Body of pancreas (tissue), 4 donors: ENCODE data around the gene TUBB2B. TPM values are rescaled to one million over a fixed set of nuclear protein-coding genes. Genes with fewer than 3 reads are reported as not detected.
A peak's percentile ranks its signal among the peaks of the same experiment; 100 is the strongest.
"Not testable (repeated sequence)": the region's sequence is repeated elsewhere in the genome, so short reads cannot be mapped to it uniquely, and the experiment has no call there.

Source experiments
- ATAC-seq: fragments of 150-250 bp; one replicate; pipeline ENCODE4 v1.9.1; 2016
- DNase-seq, 4 donors: peaks; one replicate each; pipeline ENCODE4 v3.0.0-alpha.2; 2019
- H3K27ac ChIP-seq, 4 donors: fragments of 200-600 bp; sonication (generic); 1 replicate in 3 of 4; 2 replicates in 1 of 4; pipeline versions ENCODE4 v1.5.1 to v1.6.1; 2016 to 2019; ENCODE audit warnings: mild to moderate bottlenecking in 1 of 4, mixed read lengths in 1 of 4, moderate library complexity in 1 of 4
- H3K27me3 ChIP-seq, 2 donors: fragments of 200-600 bp; sonication (generic); one replicate each; pipeline ENCODE4 v1.6.0; 2016; ENCODE audit warnings: mild to moderate bottlenecking in 1 of 2
- H3K36me3 ChIP-seq, 2 donors: fragments of 200-600 bp; sonication (generic); replicated peaks in 1 of 2; 2 replicates each; pipeline ENCODE4 v1.5.1; 2016; ENCODE audit warnings: low read depth in 2 of 2; ENCODE audit not compliant: insufficient read depth in 1 of 2
- H3K4me1 ChIP-seq: fragments of 200-600 bp; sonication (generic); one replicate; pipeline ENCODE4 v1.6.0; 2016
- H3K4me3 ChIP-seq, 2 donors: fragments of 200-600 bp; sonication (generic); 1 replicate in 1 of 2; 2 replicates in 1 of 2; pipeline ENCODE4 v1.5.1; 2016 to 2019
- H3K9me3 ChIP-seq, 3 donors: fragments of 200-600 bp; sonication (generic); 1 replicate in 2 of 3; 2 replicates in 1 of 3; pipeline ENCODE4 v1.5.1; 2016
- CTCF ChIP-seq, 7 experiments: fragments of 450-650 bp in 4 of 7; fragments of 200-600 bp in 3 of 7; sonication (generic) in 3 of 7; IDR thresholded peaks; one replicate each; pipeline ENCODE4 v1.5.1; 2016 to 2019; ENCODE audit warnings: antibody characterized with exemption in 7 of 7
- POLR2A ChIP-seq, 3 donors: fragments of 450-650 bp; IDR thresholded peaks; one replicate each; pipeline ENCODE4 v1.6.1; 2016; ENCODE audit warnings: antibody characterized with exemption in 3 of 3, mild to moderate bottlenecking in 2 of 3
- WGBS, 2 donors: methylation state at CpG; one replicate each; pipeline ENCODE4 v1.1.5; 2017; 5-methylcytosine and 5-hydroxymethylcytosine counted together
- intact Hi-C: fragments of 100-400 bp; cut with DNase I; formaldehyde crosslinking; loops from one replicate; pipeline ENCODE4 v1.15.1; 2023
- total RNA-seq, 2 donors: library from RNA; depleted of rRNA; stranded (reverse); fragments of >200 nt; gene quantifications; one replicate each; pipeline ENCODE4 v1.1.0, GENCODE V29; 2016

The TUBB2B gene
- total RNA-seq, 2 donors from 2014 or later, result 1.3 to 10.6 TPM

- ATAC-seq, result no peak
- H3K27me3 ChIP-seq, result peaks cover 0 to under 1% of the 10 kb centered on the region in 2 donors
- no peak overlapping the region for H3K27ac ChIP-seq
- H3K9me3 ChIP-seq, result no peaks in the 10 kb centered on the region
- no peaks in the 10 kb centered on the region for H3K36me3 ChIP-seq
- WGBS, 2 donors, result 89 to 96% methylated on average over 2 of the region's 2 CpGs
- H3K4me3 ChIP-seq, result no peak overlapping the region
- intact Hi-C loops, result no loop called here
- DNase-seq, result no peak
- no peak for TF ChIP-seq POLR2A (IDR thresholded peaks at IDR 0.05)
- TF ChIP-seq CTCF (IDR thresholded peaks at IDR 0.05), result no peak
- H3K4me1 ChIP-seq, result no peaks in the 10 kb centered on the region
Measured at GRCh38 chr6:3201388-3201787, 26.1 kb downstream of the TUBB2B start.

- no peak for DNase-seq
- TF ChIP-seq CTCF (IDR thresholded peaks at IDR 0.05) (no peak), POLR2A (IDR thresholded peaks at IDR 0.05) (no peak)
- H3K36me3 ChIP-seq, result no peaks in the 10 kb centered on the region
- H3K4me1 ChIP-seq, result no peaks in the 10 kb centered on the region
- no peaks in the 10 kb centered on the region for H3K9me3 ChIP-seq
- ATAC-seq, result no peak
- intact Hi-C loops, result no loop called here
- no peaks in the 10 kb centered on the region for H3K27me3 ChIP-seq
- H3K4me3 ChIP-seq, result no peak overlapping the region
- H3K27ac ChIP-seq, result no peak overlapping the region
Measured at GRCh38 chr6:3200682-3201081, 26.8 kb downstream of the TUBB2B start.

- DNase-seq (no peak), ATAC-seq (no peak)
- Histone ChIP-seq H3K4me1 (no peaks in the 10 kb centered on the region), H3K36me3 (no peaks in the 10 kb centered on the region), H3K9me3 (no peaks in the 10 kb centered on the region), H3K27ac (no peak overlapping the region), H3K27me3 (no peaks in the 10 kb centered on the region), H3K4me3 (no peak overlapping the region)
- intact Hi-C loops, result no loop called here
- TF ChIP-seq CTCF (IDR thresholded peaks at IDR 0.05) (no peak), POLR2A (IDR thresholded peaks at IDR 0.05) (no peak)
- WGBS, 2 donors, result 80 to 88% methylated on average over 5 of the region's 5 CpGs
Measured at GRCh38 chr6:3199382-3199781, 28.1 kb downstream of the TUBB2B start.

GRCh38 chr6:3197734-3198133 lies 29.7 kb downstream of the TUBB2B start:
- H3K27me3 ChIP-seq, H3K9me3 ChIP-seq, H3K36me3 ChIP-seq, H3K27ac ChIP-seq, H3K4me3 ChIP-seq, DNase-seq, H3K4me1 ChIP-seq, intact Hi-C loops, ATAC-seq: not testable (repeated sequence)
- 63 to 69% methylated on average over 2 of the region's 5 CpGs for WGBS, 2 donors

GRCh38 chr6:3196770-3197169 lies 30.7 kb downstream of the TUBB2B start:
- intact Hi-C loops, result no loop called here
- ATAC-seq, result no peak
- WGBS, 2 donors, result 63 to 74% methylated on average over 5 of the region's 5 CpGs

More at GRCh38 chr6:3196770-3197169, 30.7 kb downstream of the TUBB2B start:
- no peaks in the 10 kb centered on the region for H3K36me3 ChIP-seq
- peak overlapping the region in 1 of 4 donors; percentile 9 for H3K27ac ChIP-seq
- TF ChIP-seq POLR2A (IDR thresholded peaks at IDR 0.05) (no peak), CTCF (IDR thresholded peaks at IDR 0.05) (no peak)
- no peak overlapping the region for H3K4me3 ChIP-seq
- H3K27me3 ChIP-seq, result no peaks in the 10 kb centered on the region
- no peaks in the 10 kb centered on the region for H3K4me1 ChIP-seq
- H3K9me3 ChIP-seq, result no peaks in the 10 kb centered on the region
- no peak for DNase-seq
